ENCODE data around the gene KIF26B. TPM values are rescaled to one million over a fixed set of nuclear protein-coding genes. Genes with fewer than 3 reads are reported as not detected.

The KIF26B gene
- total and polyA plus RNA-seq, 2 experiments from 2014 or later: 0.03 to 0.76 TPM

DNA sequence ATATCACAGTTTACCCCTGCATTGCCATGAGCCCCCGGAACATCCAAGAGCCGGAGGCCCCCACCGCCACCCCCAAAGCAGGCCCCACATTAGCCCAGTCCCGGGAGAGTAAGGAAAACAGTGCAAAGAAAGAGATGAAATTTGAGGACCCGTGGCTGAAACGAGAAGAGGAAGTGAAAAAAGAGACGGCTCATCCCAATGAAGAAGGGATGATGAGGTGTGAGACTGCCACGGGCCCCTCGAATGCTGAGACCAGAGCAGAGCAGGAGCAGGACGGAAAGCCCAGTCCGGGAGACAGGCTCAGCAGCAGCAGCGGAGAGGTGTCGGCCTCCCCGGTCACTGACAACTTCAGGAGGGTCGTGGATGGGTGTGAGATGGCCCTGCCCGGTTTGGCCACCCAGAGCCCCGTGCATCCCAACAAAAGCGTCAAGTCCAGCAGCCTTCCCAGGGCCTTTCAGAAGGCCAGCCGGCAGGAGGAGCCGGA is 532.4 kb downstream of the KIF26B start (continued):
- no peak for TF ChIP-seq STAT1 (IDR thresholded peaks at IDR 0.05; ENCODE audit: unreplicated experiment)
- no peak for TF ChIP-seq JUNB (IDR thresholded peaks at IDR 0.05; ENCODE audit: unreplicated experiment)
- TF ChIP-seq CREB1 (CRISPR knock-in tag; IDR thresholded peaks at IDR 0.05; ENCODE audit: low read depth): no peak
- TF ChIP-seq ZNF114 (CRISPR knock-in tag; IDR thresholded peaks at IDR 0.05): no peak

DNA sequence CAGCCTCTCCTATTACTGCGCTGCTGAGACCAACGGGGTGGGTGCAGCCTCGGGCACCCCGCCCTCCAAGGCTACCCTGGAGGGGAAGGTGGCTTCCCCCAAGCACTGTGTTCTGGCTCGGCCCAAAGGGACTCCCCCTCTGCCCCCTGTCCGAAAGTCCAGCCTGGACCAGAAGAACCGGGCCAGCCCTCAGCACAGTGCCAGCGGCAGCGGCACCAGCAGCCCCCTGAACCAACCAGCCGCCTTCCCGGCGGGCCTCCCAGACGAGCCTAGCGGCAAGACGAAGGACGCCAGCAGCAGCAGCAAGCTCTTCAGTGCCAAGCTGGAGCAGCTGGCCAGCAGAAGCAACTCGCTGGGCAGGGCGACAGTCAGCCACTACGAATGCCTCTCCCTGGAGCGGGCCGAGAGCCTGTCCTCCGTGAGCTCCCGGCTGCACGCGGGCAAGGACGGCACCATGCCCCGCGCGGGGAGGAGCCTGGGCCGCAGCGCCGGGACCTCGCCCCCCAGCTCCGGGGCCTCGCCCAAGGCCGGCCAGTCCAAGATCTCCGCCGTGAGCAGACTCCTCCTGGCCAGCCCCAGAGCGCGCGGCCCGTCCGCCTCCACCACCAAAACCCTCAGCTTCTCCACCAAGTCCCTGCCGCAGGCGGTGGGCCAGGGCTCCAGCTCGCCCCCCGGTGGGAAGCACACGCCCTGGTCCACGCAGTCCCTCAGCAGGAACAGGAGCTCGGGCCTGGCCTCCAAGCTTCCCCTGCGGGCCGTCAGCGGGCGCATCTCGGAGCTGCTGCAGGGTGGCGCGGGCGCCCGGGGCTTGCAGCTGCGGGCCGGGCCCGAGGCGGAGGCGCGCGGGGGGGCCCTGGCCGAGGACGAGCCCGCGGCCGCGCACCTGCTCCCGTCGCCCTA is 533.1 kb downstream of the KIF26B start:
- H3K4me1 ChIP-seq (ENCODE audit: insufficient read depth): no peaks in the 10 kb centered on the region
- no peaks in the 10 kb centered on the region for H3K9me3 Mint-ChIP-seq
- TF ChIP-seq JUNB (IDR thresholded peaks at IDR 0.05; ENCODE audit: unreplicated experiment): no peak
- TF ChIP-seq, protein P1, sequence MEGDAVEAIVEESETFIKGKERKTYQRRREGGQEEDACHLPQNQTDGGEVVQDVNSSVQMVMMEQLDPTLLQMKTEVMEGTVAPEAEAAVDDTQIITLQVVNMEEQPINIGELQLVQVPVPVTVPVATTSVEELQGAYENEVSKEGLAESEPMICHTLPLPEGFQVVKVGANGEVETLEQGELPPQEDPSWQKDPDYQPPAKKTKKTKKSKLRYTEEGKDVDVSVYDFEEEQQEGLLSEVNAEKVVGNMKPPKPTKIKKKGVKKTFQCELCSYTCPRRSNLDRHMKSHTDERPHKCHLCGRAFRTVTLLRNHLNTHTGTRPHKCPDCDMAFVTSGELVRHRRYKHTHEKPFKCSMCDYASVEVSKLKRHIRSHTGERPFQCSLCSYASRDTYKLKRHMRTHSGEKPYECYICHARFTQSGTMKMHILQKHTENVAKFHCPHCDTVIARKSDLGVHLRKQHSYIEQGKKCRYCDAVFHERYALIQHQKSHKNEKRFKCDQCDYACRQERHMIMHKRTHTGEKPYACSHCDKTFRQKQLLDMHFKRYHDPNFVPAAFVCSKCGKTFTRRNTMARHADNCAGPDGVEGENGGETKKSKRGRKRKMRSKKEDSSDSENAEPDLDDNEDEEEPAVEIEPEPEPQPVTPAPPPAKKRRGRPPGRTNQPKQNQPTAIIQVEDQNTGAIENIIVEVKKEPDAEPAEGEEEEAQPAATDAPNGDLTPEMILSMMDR (conservative IDR thresholded peaks at IDR 0.05; ENCODE audit: low read depth in 2 of 2): peak; percentile 15 to 57; a peak in 2 of 4 replicates
- H3K9me2 ChIP-seq (ENCODE audit: insufficient read depth): no peaks in the 10 kb centered on the region
- H3K4me3 ChIP-seq: peak overlapping the region; percentile 41; the same call in 1 of the 2 replicates
- DNase-seq (ENCODE audit: low spot score): peak; percentile 69
- H3K4me1 Mint-ChIP-seq: peaks cover 10% of the 10 kb centered on the region
- H3F3A ChIP-seq (replicated peaks; ENCODE audit: low read depth): no peaks in the 10 kb centered on the region
- peaks cover 2% of the 10 kb centered on the region; the same call in 1 of the 3 replicates for H3K36me3 Mint-ChIP-seq (ENCODE audit: low read depth)
- H3K4me2 ChIP-seq: peak overlapping the region; percentile 72
- peaks cover 21% of the 10 kb centered on the region for H3K27me3 Mint-ChIP-seq (ENCODE audit: insufficient read depth, low read depth, poor library complexity)
- no peaks in the 10 kb centered on the region for H3K27me3 ChIP-seq (ENCODE audit: insufficient read depth)
- ATAC-seq: peak; percentile 77
- no peaks in the 10 kb centered on the region for H3K79me2 ChIP-seq (replicated peaks; ENCODE audit: insufficient read depth)
- H4K20me1 ChIP-seq (replicated peaks; ENCODE audit: insufficient read depth): no peaks in the 10 kb centered on the region
- no peak overlapping the region for H3K27ac ChIP-seq (ENCODE audit: low read depth)
- H3K36me3 ChIP-seq (ENCODE audit: insufficient read depth): no peaks in the 10 kb centered on the region
- peak overlapping the region; percentile 56; the same call in 2 of the 3 replicates for H3K4me3 Mint-ChIP-seq
- peak overlapping the region; percentile 88 for H2AFZ ChIP-seq
- no peak overlapping the region for H3K27ac Mint-ChIP-seq

DNA sequence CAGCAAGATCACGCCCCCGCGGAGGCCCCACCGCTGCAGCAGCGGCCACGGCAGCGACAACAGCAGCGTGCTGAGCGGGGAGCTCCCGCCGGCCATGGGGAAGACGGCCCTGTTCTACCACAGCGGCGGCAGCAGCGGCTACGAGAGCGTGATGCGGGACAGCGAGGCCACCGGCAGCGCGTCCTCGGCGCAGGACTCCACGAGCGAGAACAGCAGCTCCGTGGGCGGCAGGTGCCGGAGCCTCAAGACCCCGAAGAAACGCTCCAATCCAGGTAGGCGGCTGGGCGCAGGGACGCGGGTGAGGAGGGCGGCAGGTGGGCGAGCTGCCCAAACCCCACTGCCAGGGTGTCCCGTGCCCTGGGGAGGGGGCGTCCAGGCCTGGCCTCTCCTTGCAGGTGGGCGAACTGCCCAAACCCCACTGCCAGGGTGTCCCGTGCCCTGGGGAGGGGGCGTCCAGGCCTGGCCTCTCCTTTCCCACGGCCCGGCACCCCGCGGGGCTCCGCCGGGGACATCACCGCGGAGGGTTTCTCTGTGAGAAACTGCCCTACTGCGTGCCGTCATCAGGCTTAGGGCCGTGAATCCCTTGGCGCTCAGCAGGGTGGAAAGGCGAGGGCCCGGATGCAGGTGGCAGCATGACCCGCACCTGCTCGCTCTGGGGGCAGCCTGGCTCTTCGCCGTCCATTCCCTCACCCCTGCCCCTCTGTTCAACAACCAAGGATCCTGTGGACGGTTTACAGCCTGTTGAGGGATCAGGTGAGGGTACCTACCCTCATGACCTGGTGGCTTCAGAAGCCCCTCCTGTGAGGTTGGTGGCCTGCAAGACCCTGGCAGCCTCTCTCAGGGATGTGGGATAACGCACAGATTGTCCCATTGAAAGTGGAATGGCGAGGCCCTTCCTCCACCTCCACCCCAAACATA is 534.0 kb downstream of the KIF26B start:
- Histone ChIP-seq H3K4me3 (0 out of 2 replicates have a peak overlapping the region, but pooled peaks have one; percentile 20), H3K79me2 (replicated peaks; ENCODE audit: insufficient read depth) (no peaks in the 10 kb centered on the region), H3F3A (replicated peaks; ENCODE audit: low read depth) (no peaks in the 10 kb centered on the region), H3K27ac (ENCODE audit: low read depth) (no peak overlapping the region), H3K4me1 (ENCODE audit: insufficient read depth) (no peaks in the 10 kb centered on the region), H3K36me3 (ENCODE audit: insufficient read depth) (no peaks in the 10 kb centered on the region), H3K4me2 (no peak overlapping the region; the same call in 1 of the 2 replicates), H4K20me1 (replicated peaks; ENCODE audit: insufficient read depth) (no peaks in the 10 kb centered on the region), H2AFZ (no peak overlapping the region), H3K27me3 (ENCODE audit: insufficient read depth) (no peaks in the 10 kb centered on the region), H3K9me2 (ENCODE audit: insufficient read depth) (no peaks in the 10 kb centered on the region)
- Mint-ChIP-seq H3K4me3 (peak overlapping the region; percentile 46), H3K27me3 (ENCODE audit: insufficient read depth, low read depth, poor library complexity) (peaks cover 21% of the 10 kb centered on the region), H3K9me3 (no peaks in the 10 kb centered on the region), H3K27ac (no peak overlapping the region), H3K36me3 (ENCODE audit: low read depth) (peaks cover 2% of the 10 kb centered on the region; the same call in 1 of the 3 replicates), H3K4me1 (peaks cover 3% of the 10 kb centered on the region; the same call in 2 of the 3 replicates)
- DNase-seq (ENCODE audit: low spot score): no peak
- no peak; the same call in 2 of the 3 replicates for ATAC-seq
- TF ChIP-seq, protein P1 (conservative IDR thresholded peaks at IDR 0.05; ENCODE audit: low read depth in 2 of 2): no peak
- TF ChIP-seq, protein P2, sequence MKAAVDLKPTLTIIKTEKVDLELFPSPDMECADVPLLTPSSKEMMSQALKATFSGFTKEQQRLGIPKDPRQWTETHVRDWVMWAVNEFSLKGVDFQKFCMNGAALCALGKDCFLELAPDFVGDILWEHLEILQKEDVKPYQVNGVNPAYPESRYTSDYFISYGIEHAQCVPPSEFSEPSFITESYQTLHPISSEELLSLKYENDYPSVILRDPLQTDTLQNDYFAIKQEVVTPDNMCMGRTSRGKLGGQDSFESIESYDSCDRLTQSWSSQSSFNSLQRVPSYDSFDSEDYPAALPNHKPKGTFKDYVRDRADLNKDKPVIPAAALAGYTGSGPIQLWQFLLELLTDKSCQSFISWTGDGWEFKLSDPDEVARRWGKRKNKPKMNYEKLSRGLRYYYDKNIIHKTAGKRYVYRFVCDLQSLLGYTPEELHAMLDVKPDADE (IDR thresholded peaks at IDR 0.05): no peak
- no peak for TF ChIP-seq JUNB (IDR thresholded peaks at IDR 0.05; ENCODE audit: unreplicated experiment)
- TF ChIP-seq POLR2AphosphoS5 (IDR thresholded peaks at IDR 0.05; ENCODE audit: low read depth): no peak
- TF ChIP-seq NANOG (IDR thresholded peaks at IDR 0.05; ENCODE audit: borderline replicate concordance): no peak
- no peak for TF ChIP-seq ZNF114 (CRISPR knock-in tag; IDR thresholded peaks at IDR 0.05)
- no peak for TF ChIP-seq ZNF331 (CRISPR knock-in tag; IDR thresholded peaks at IDR 0.05; ENCODE audit: low read depth)
- no peak for TF ChIP-seq STAT1 (IDR thresholded peaks at IDR 0.05; ENCODE audit: unreplicated experiment)
